H1 (cell line): ENCODE data around the gene PRCD. TPM values are rescaled to one million over a fixed set of nuclear protein-coding genes. Genes with fewer than 3 reads are reported as not detected.

Experiments
- CTCF ChIA-PET: fragments of 300-600 bp; sonication (Branson Sonifier 250); formaldehyde crosslinking; loops from one replicate; lab custom pipeline; 2021; ENCODE audit not compliant: partially characterized antibody; lab: Charles Lee
- POLR2A ChIA-PET: fragments of 300-600 bp; sonication (Branson Sonifier 250); formaldehyde crosslinking; loops from one replicate; lab custom pipeline; 2021; ENCODE audit warnings: inconsistent platforms; ENCODE audit not compliant: partially characterized antibody; lab: Charles Lee
- DNase-seq, 2 experiments: peaks; one replicate each; pipeline versions ENCODE4 v3.0.0 to v3.0.0-alpha.2; 2010 to 2022; ENCODE audit warnings: low spot score in 2 of 2, low read depth in 1 of 2, mixed read lengths in 1 of 2
- FAIRE-seq: peaks from 2 replicates; lab custom pipeline; 2011; peaks lifted over from hg19 to GRCh38; lab: Jason Lieb, UNC
- H2AFZ ChIP-seq: 2 replicates; pipeline ENCODE4 v1.8.1; 2012; ENCODE audit warnings: low read length, inconsistent platforms
- H2AK5ac ChIP-seq: 2 replicates; pipeline ENCODE4 v1.6.1; 2013; ENCODE audit warnings: low read depth, low read length
- H2BK120ac ChIP-seq: replicated peaks from 2 replicates; pipeline ENCODE3; 2013; ENCODE audit warnings: low read depth, low read length, inconsistent platforms
- H2BK12ac ChIP-seq: 2 replicates; pipeline ENCODE4 v1.6.1; 2013; ENCODE audit warnings: low read depth, low read length
- H2BK15ac ChIP-seq: 2 replicates; pipeline ENCODE4 v1.6.1; 2013; ENCODE audit warnings: low read length
- H2BK20ac ChIP-seq: 2 replicates; pipeline ENCODE4 v1.6.1; 2013; ENCODE audit warnings: low read length
- H2BK5ac ChIP-seq: 2 replicates; pipeline ENCODE4 v1.6.1; 2013; ENCODE audit warnings: low read depth, low read length
- H3K14ac ChIP-seq: 2 replicates; pipeline ENCODE4 v1.6.1; 2013; ENCODE audit warnings: inconsistent platforms; ENCODE audit not compliant: insufficient read length
- H3K18ac ChIP-seq: 2 replicates; pipeline ENCODE4 v1.6.1; 2013; ENCODE audit warnings: low read length; ENCODE audit errors: extremely low read depth
- H3K23ac ChIP-seq: 2 replicates; pipeline ENCODE4 v1.6.1; 2013; ENCODE audit warnings: inconsistent platforms; ENCODE audit not compliant: insufficient read length
- H3K23me2 ChIP-seq: 2 replicates; pipeline ENCODE4 v1.6.1; 2013; ENCODE audit warnings: low read depth, low read length
- H3K27ac ChIP-seq: 2 replicates; pipeline ENCODE4 v1.6.1; 2011; ENCODE audit warnings: low read depth, low read length, inconsistent platforms
- H3K27me3 ChIP-seq, 4 experiments: replicated peaks in 1 of 4; 1 replicate in 1 of 4; 2 replicates in 3 of 4; pipeline versions ENCODE4 v1.6.1 to v1.8.1; 2011 to 2013; ENCODE audit warnings: low read length in 3 of 4, mild to moderate bottlenecking in 3 of 4, inconsistent platforms in 2 of 4, mixed read lengths in 2 of 4, moderate library complexity in 1 of 4; ENCODE audit not compliant: control insufficient read depth in 3 of 4, insufficient read depth in 3 of 4; ENCODE audit errors: extremely low read depth in 1 of 4
- H3K36me3 ChIP-seq, 4 experiments: 2 replicates each; pipeline versions ENCODE4 v1.6.1 to v1.8.1; 2011 to 2013; ENCODE audit warnings: mild to moderate bottlenecking in 4 of 4, low read length in 3 of 4, moderate library complexity in 2 of 4, control low read depth in 1 of 4, inconsistent platforms in 1 of 4; ENCODE audit not compliant: insufficient read depth in 4 of 4, control insufficient read depth in 2 of 4
- H3K4ac ChIP-seq: replicated peaks from 2 replicates; pipeline ENCODE3; 2013; ENCODE audit warnings: low read length, low read depth, mixed read lengths, inconsistent platforms; ENCODE audit not compliant: insufficient read length
- H3K4me1 ChIP-seq, 4 experiments: replicated peaks in 1 of 4; 1 replicate in 1 of 4; 2 replicates in 3 of 4; pipeline versions ENCODE4 v1.6.1 to v1.8.1; 2011 to 2013; ENCODE audit warnings: low read length in 3 of 4, inconsistent platforms in 2 of 4, mixed read lengths in 1 of 4; ENCODE audit not compliant: insufficient read depth in 4 of 4, control insufficient read depth in 3 of 4
- H3K4me2 ChIP-seq, 2 experiments: 2 replicates each; pipeline versions ENCODE4 v1.6.1 to v1.8.1; 2011 to 2013; ENCODE audit warnings: low read depth in 2 of 2, low read length in 2 of 2, control low read depth in 1 of 2, inconsistent platforms in 1 of 2, mild to moderate bottlenecking in 1 of 2; ENCODE audit not compliant: insufficient read depth in 1 of 2
- H3K4me3 ChIP-seq, 4 experiments: fragments of 200-600, 300-600 bp in 1 of 4; sonication (generic), shearing (Covaris generic), sonication (Bioruptor Twin) in 1 of 4; 2 replicates each; pipeline versions ENCODE4 v1.5.1 to v1.8.1; 2011 to 2016; ENCODE audit warnings: low read length in 4 of 4, low read depth in 3 of 4, control low read depth in 2 of 4, inconsistent platforms in 2 of 4, mild to moderate bottlenecking in 2 of 4, mixed read lengths in 1 of 4, moderate library complexity in 1 of 4; ENCODE audit not compliant: insufficient read depth in 2 of 4; ENCODE audit errors: extremely low read depth in 1 of 4
- H3K56ac ChIP-seq: replicated peaks from 2 replicates; pipeline ENCODE3; 2013; ENCODE audit warnings: low read depth, mild to moderate bottlenecking, mixed read lengths, low read length, inconsistent platforms; ENCODE audit not compliant: insufficient read length
- H3K79me1 ChIP-seq: 2 replicates; pipeline ENCODE4 v1.6.1; 2013; ENCODE audit warnings: low read depth, low read length, control low read depth
- H3K79me2 ChIP-seq, 2 experiments: 2 replicates each; pipeline versions ENCODE4 v1.6.1 to v1.8.1; 2012 to 2013; ENCODE audit warnings: low read length in 2 of 2, mild to moderate bottlenecking in 2 of 2, inconsistent platforms in 1 of 2; ENCODE audit not compliant: insufficient read depth in 2 of 2, control insufficient read depth in 1 of 2
- H3K9ac ChIP-seq, 4 experiments: replicated peaks in 1 of 4; 1 replicate in 1 of 4; 2 replicates in 3 of 4; pipeline versions ENCODE4 v1.6.1 to v1.8.1; 2011 to 2013; ENCODE audit warnings: low read depth in 3 of 4, low read length in 3 of 4, control low read depth in 2 of 4, mild to moderate bottlenecking in 2 of 4, moderate library complexity in 2 of 4, inconsistent platforms in 1 of 4; ENCODE audit errors: extremely low read depth in 1 of 4
- H3K9me3 ChIP-seq, 2 experiments: 2 replicates each; pipeline versions ENCODE4 v1.6.1 to v1.8.1; 2012 to 2013; ENCODE audit warnings: mild to moderate bottlenecking in 2 of 2, moderate library complexity in 2 of 2, control low read depth in 1 of 2, inconsistent platforms in 1 of 2, low read depth in 1 of 2, low read length in 1 of 2, mixed read lengths in 1 of 2; ENCODE audit not compliant: insufficient read depth in 2 of 2
- H4K20me1 ChIP-seq, 2 experiments: replicated peaks in 1 of 2; 2 replicates each; pipeline versions ENCODE3 to v1.8.1; 2011 to 2013; ENCODE audit warnings: inconsistent platforms in 2 of 2, low read length in 2 of 2, mild to moderate bottlenecking in 1 of 2; ENCODE audit not compliant: insufficient read depth in 2 of 2, control insufficient read depth in 1 of 2
- H4K5ac ChIP-seq: 2 replicates; pipeline ENCODE4 v1.6.1; 2013; ENCODE audit warnings: low read length, low read depth, mixed read lengths, inconsistent platforms; ENCODE audit not compliant: insufficient read length
- H4K8ac ChIP-seq: 2 replicates; pipeline ENCODE4 v1.8.0; 2013; ENCODE audit warnings: mild to moderate bottlenecking, moderate library complexity, low read length, inconsistent platforms; ENCODE audit not compliant: insufficient read depth; ENCODE audit errors: extremely low read depth
- H4K91ac ChIP-seq: replicated peaks from 2 replicates; pipeline ENCODE3; 2013; ENCODE audit warnings: low read length, mixed read lengths, inconsistent platforms; ENCODE audit not compliant: insufficient read length
- TAF1 ChIP-seq: IDR thresholded peaks from 2 replicates; pipeline ENCODE4 v1.6.1; 2011; ENCODE audit warnings: mild to moderate bottlenecking, low read depth, low read length
- ZNF274 ChIP-seq: IDR thresholded peaks from 2 replicates; pipeline ENCODE4 v1.7.0; 2012; ENCODE audit warnings: low read length, borderline replicate concordance; ENCODE audit errors: extremely low read depth
- WGBS, 2 experiments: shearing (Covaris generic) in 1 of 2; methylation state at CpG; one replicate each; pipeline versions ENCODE4 v1.1.6 to v1.1.7; 2013 to 2015; ENCODE audit warnings: low lambda C conversion rate in 2 of 2, mixed read lengths in 2 of 2, inconsistent platforms in 1 of 2, low coverage in 1 of 2, missing lambda C conversion rate in 1 of 2; ENCODE audit not compliant: insufficient replicate concordance in 2 of 2, insufficient coverage in 1 of 2, insufficient read length in 1 of 2; ENCODE audit errors: extremely low coverage in 1 of 2, missing lambda C conversion rate in 1 of 2; 5-methylcytosine and 5-hydroxymethylcytosine counted together
- polyA plus RNA-seq, 7 experiments: library from polyadenylated mRNA; depleted of rRNA in 3 of 7; stranded (reverse) in 5 of 7; unstranded in 2 of 7; fragments of >200 nt in 5 of 7; fragments of 200-250 nt in 2 of 7; gene quantifications; 1 replicate in 5 of 7; 2 replicates in 1 of 7; 4 replicates in 1 of 7; pipeline versions ENCODE4 v1.2.1 to v1.2.3, GENCODE V29; 2011 to 2013; ENCODE audit warnings: missing spikeins in 2 of 7, mixed read lengths in 2 of 7
- total RNA-seq: library from RNA; stranded (reverse); fragmentation: NEBNext Ultra II Directional; extraction: Animal tissue kit (Norgen Biotek cat#: 25700); gene quantifications from 2 replicates; pipeline ENCODE4 v1.2.1, GENCODE V29; 2021

The PRCD gene
- total and polyA plus RNA-seq, 2 of the 8 experiments (the other 6 are each of a cell fraction or from before 2014, with no cell fraction given), result 0.77 to 2.1 TPM

- Histone ChIP-seq H3K23ac (no peak overlapping the region), H4K20me1 (no peaks in the 10 kb centered on the region), H3K18ac (no peak overlapping the region), H3K4ac (no peak overlapping the region), H3K27ac (no peak overlapping the region), H2BK5ac (0 out of 2 replicates have a peak overlapping the region, but pooled peaks have one; percentile 35), H4K5ac (no peak overlapping the region), H3K79me1 (no peaks in the 10 kb centered on the region), H3K23me2 (peaks cover 11% of the 10 kb centered on the region), H2AFZ (no peak overlapping the region), H2BK15ac (no peak overlapping the region), H3K56ac (no peak overlapping the region), H2BK12ac (no peak overlapping the region), H3K4me1 (peaks cover 0 to 13% (median 9%) of the 10 kb centered on the region in 4 experiments; a peak in 6 of 7 replicates), H3K9me3 (no peaks in the 10 kb centered on the region), H3K14ac (no peak overlapping the region), H4K91ac (no peak overlapping the region), H4K8ac (no peak overlapping the region; the same call in 1 of the 2 replicates), H2BK120ac (no peak overlapping the region), H3K36me3 (no peaks in the 10 kb centered on the region), H3K4me2 (no peak overlapping the region), H3K4me3 (no peak overlapping the region), H3K79me2 (no peaks in the 10 kb centered on the region), H3K9ac (no peak overlapping the region), H2AK5ac (peak overlapping the region; percentile 24; the same call in 1 of the 2 replicates), H3K27me3 (peaks cover 8 to 46% (median 37%) of the 10 kb centered on the region in 4 experiments), H2BK20ac (no peak overlapping the region)
- CTCF ChIA-PET, result interaction anchor here (0.9 to 15.6 kb wide), 8 partner anchors 8 to 148 kb away, joined by 3 to 260 read pairs (median 4); no protein-coding TSS in a partner anchor
- 87% methylated on average over 18 of the region's 19 CpGs; no CpG with 5 or more reads in 1 of the 2 experiments for WGBS, 2 experiments
- POLR2A ChIA-PET, result interaction anchor here (0.6 to 5.7 kb wide), 6 partner anchors 8 to 200 kb away, joined by 3 to 28 read pairs (median 3); no protein-coding TSS in a partner anchor
- no peak for FAIRE-seq
- DNase-seq, result peak in 1 of 2 experiments; percentile 41
- TF ChIP-seq ZNF274 (no peak), TAF1 (no peak)
These were observed 3.9 kb upstream of the PRCD start for GRCh38 chr17:76535788-76536510.
